ENCODE measurements around the gene LIMS2. TPM values are rescaled to one million over a fixed set of nuclear protein-coding genes. Genes with fewer than 3 reads are reported as not detected.

LIMS2 gene
- total RNA-seq, 1 donor = 14.8 TPM

GRCh38 chr2:127683757-127684156 is 8.4 kb upstream of the LIMS2 start:
- Histone ChIP-seq H2AFZ (ENCODE audit: low read length) (no peak overlapping the region), H3K79me2 (ENCODE audit: insufficient read depth, low read length) (no peaks in the 10 kb centered on the region), H3K36me3 (ENCODE audit: insufficient read depth, low read length) (no peaks in the 10 kb centered on the region), H3K9me3 (ENCODE audit: low read depth, low read length) (peaks cover 2% of the 10 kb centered on the region), H4K20me1 (ENCODE audit: insufficient read depth, low read length) (no peaks in the 10 kb centered on the region), H3K27ac (ENCODE audit: low read depth, low read length) (no peak overlapping the region), H3K4me2 (ENCODE audit: insufficient read depth, low read length) (no peak overlapping the region), H3K27me3 (ENCODE audit: insufficient read depth, low read length) (no peaks in the 10 kb centered on the region), H3K4me3 (ENCODE audit: insufficient read depth, low read length) (no peak overlapping the region), H3K4me1 (ENCODE audit: insufficient read depth, low read length) (peaks cover 7% of the 10 kb centered on the region)
- peak; percentile 74 for DNase-seq (ENCODE audit: insufficient read length, low spot score, missing footprints)
- TF ChIP-seq CTCF (IDR thresholded peaks at IDR 0.05; ENCODE audit: extremely low read depth, low read depth, low read length) = no peak

- H3K4me1 ChIP-seq (ENCODE audit: insufficient read depth, low read length) = peaks cover 7% of the 10 kb centered on the region
- no peak for DNase-seq (ENCODE audit: insufficient read length, low spot score, missing footprints)
- no peaks in the 10 kb centered on the region for H3K79me2 ChIP-seq (ENCODE audit: insufficient read depth, low read length)
- H3K27ac ChIP-seq (ENCODE audit: low read depth, low read length) = no peak overlapping the region
- no peak overlapping the region for H3K4me2 ChIP-seq (ENCODE audit: insufficient read depth, low read length)
- H3K4me3 ChIP-seq (ENCODE audit: insufficient read depth, low read length) = no peak overlapping the region
- TF ChIP-seq CTCF (IDR thresholded peaks at IDR 0.05; ENCODE audit: extremely low read depth, low read depth, low read length) = no peak
- H3K9me3 ChIP-seq (ENCODE audit: low read depth, low read length) = no peaks in the 10 kb centered on the region
- no peak overlapping the region for H2AFZ ChIP-seq (ENCODE audit: low read length)
- no peaks in the 10 kb centered on the region for H4K20me1 ChIP-seq (ENCODE audit: insufficient read depth, low read length)
- H3K36me3 ChIP-seq (ENCODE audit: insufficient read depth, low read length) = no peaks in the 10 kb centered on the region
- H3K27me3 ChIP-seq (ENCODE audit: insufficient read depth, low read length) = peaks cover 4% of the 10 kb centered on the region
These were observed 7.7 kb upstream of the LIMS2 start for GRCh38 chr2:127683056-127683455.

- Histone ChIP-seq H2AFZ (ENCODE audit: low read length) (no peak overlapping the region), H3K36me3 (ENCODE audit: insufficient read depth, low read length) (no peaks in the 10 kb centered on the region), H3K27ac (ENCODE audit: low read depth, low read length) (no peak overlapping the region), H3K27me3 (ENCODE audit: insufficient read depth, low read length) (peaks cover 11% of the 10 kb centered on the region), H3K4me2 (ENCODE audit: insufficient read depth, low read length) (no peak overlapping the region), H4K20me1 (ENCODE audit: insufficient read depth, low read length) (no peaks in the 10 kb centered on the region), H3K79me2 (ENCODE audit: insufficient read depth, low read length) (no peaks in the 10 kb centered on the region), H3K4me1 (ENCODE audit: insufficient read depth, low read length) (peaks cover 7% of the 10 kb centered on the region), H3K9me3 (ENCODE audit: low read depth, low read length) (no peaks in the 10 kb centered on the region), H3K4me3 (ENCODE audit: insufficient read depth, low read length) (no peak overlapping the region)
- no peak for DNase-seq (ENCODE audit: insufficient read length, low spot score, missing footprints)
- TF ChIP-seq CTCF (IDR thresholded peaks at IDR 0.05; ENCODE audit: extremely low read depth, low read depth, low read length) = no peak
These were observed 6.9 kb upstream of the LIMS2 start for GRCh38 chr2:127681976-127682857.

GRCh38 chr2:127681288-127681804 is 6.0 kb upstream of the LIMS2 start:
- H3K36me3 ChIP-seq (ENCODE audit: insufficient read depth, low read length) = no peaks in the 10 kb centered on the region
- DNase-seq (ENCODE audit: insufficient read length, low spot score, missing footprints) = peak; percentile 90
- no peaks in the 10 kb centered on the region for H3K9me3 ChIP-seq (ENCODE audit: low read depth, low read length)
- H2AFZ ChIP-seq (ENCODE audit: low read length) = peak overlapping the region; percentile 85
- H3K27ac ChIP-seq (ENCODE audit: low read depth, low read length) = no peak overlapping the region
- H4K20me1 ChIP-seq (ENCODE audit: insufficient read depth, low read length) = no peaks in the 10 kb centered on the region
- H3K79me2 ChIP-seq (ENCODE audit: insufficient read depth, low read length) = no peaks in the 10 kb centered on the region
- H3K4me2 ChIP-seq (ENCODE audit: insufficient read depth, low read length) = peak overlapping the region; percentile 74
- H3K4me3 ChIP-seq (ENCODE audit: insufficient read depth, low read length) = peak overlapping the region; percentile 61
- no peak for TF ChIP-seq CTCF (IDR thresholded peaks at IDR 0.05; ENCODE audit: extremely low read depth, low read depth, low read length)
- H3K27me3 ChIP-seq (ENCODE audit: insufficient read depth, low read length) = peaks cover 20% of the 10 kb centered on the region
- H3K4me1 ChIP-seq (ENCODE audit: insufficient read depth, low read length) = peaks cover 7% of the 10 kb centered on the region
